Measurements from ENCODE around the gene ARL3. TPM values are rescaled to one million over a fixed set of nuclear protein-coding genes. Genes with fewer than 3 reads are reported as not detected.
A peak's percentile ranks its signal among the peaks of the same experiment; 100 is the strongest.

The ARL3 gene
- total RNA-seq, 1 donor from 2014 or later: 20.3 TPM

- Mint-ChIP-seq H3K27ac (ENCODE audit: unreplicated experiment) (peak overlapping the region; percentile 83), H3K4me3 (ENCODE audit: unreplicated experiment) (peak overlapping the region; percentile 99)
- no peak for TF ChIP-seq CTCF (IDR thresholded peaks at IDR 0.05; ENCODE audit: partially characterized antibody, unreplicated experiment)
Observed at GRCh38 chr10:102648269-102648888, 65.8 kb downstream of the ARL3 start.

GRCh38 chr10:102647443-102648268, 66.5 kb downstream of the ARL3 start:
- peak overlapping the region; percentile 99 for H3K4me3 Mint-ChIP-seq (ENCODE audit: unreplicated experiment)
- H3K27me3 Mint-ChIP-seq (ENCODE audit: unreplicated experiment): peaks cover 26% of the 10 kb centered on the region
- H3K36me3 Mint-ChIP-seq (ENCODE audit: unreplicated experiment): no peaks in the 10 kb centered on the region
- no peak for TF ChIP-seq CTCF (IDR thresholded peaks at IDR 0.05; ENCODE audit: partially characterized antibody, unreplicated experiment)
- no peak for DNase-seq
- H3K4me1 Mint-ChIP-seq (ENCODE audit: low read depth, unreplicated experiment): peaks cover 27% of the 10 kb centered on the region
- H3K27ac Mint-ChIP-seq (ENCODE audit: unreplicated experiment): peak overlapping the region; percentile 99
- peaks cover 27% of the 10 kb centered on the region for H3K9me3 Mint-ChIP-seq (ENCODE audit: unreplicated experiment)

More at GRCh38 chr10:102648269-102648888, 65.8 kb downstream of the ARL3 start:
- DNase-seq: no peak
- H3K36me3 Mint-ChIP-seq (ENCODE audit: unreplicated experiment): no peaks in the 10 kb centered on the region
- H3K4me1 Mint-ChIP-seq (ENCODE audit: low read depth, unreplicated experiment): peaks cover 31% of the 10 kb centered on the region
- H3K27me3 Mint-ChIP-seq (ENCODE audit: unreplicated experiment): peaks cover 25% of the 10 kb centered on the region
- peaks cover 23% of the 10 kb centered on the region for H3K9me3 Mint-ChIP-seq (ENCODE audit: unreplicated experiment)

GRCh38 chr10:102646610-102647442, 67.4 kb downstream of the ARL3 start:
- Mint-ChIP-seq H3K27ac (ENCODE audit: unreplicated experiment) (peak overlapping the region; percentile 99), H3K4me3 (ENCODE audit: unreplicated experiment) (peak overlapping the region; percentile 99), H3K4me1 (ENCODE audit: low read depth, unreplicated experiment) (peaks cover 25% of the 10 kb centered on the region), H3K9me3 (ENCODE audit: unreplicated experiment) (peaks cover 28% of the 10 kb centered on the region), H3K27me3 (ENCODE audit: unreplicated experiment) (peaks cover 28% of the 10 kb centered on the region), H3K36me3 (ENCODE audit: unreplicated experiment) (no peaks in the 10 kb centered on the region)
- peak; percentile 52 for DNase-seq
- no peak for TF ChIP-seq CTCF (IDR thresholded peaks at IDR 0.05; ENCODE audit: partially characterized antibody, unreplicated experiment)

GRCh38 chr10:102645741-102646609, 68.2 kb downstream of the ARL3 start:
- no peak for TF ChIP-seq CTCF (IDR thresholded peaks at IDR 0.05; ENCODE audit: partially characterized antibody, unreplicated experiment)
- peaks cover 29% of the 10 kb centered on the region for H3K4me1 Mint-ChIP-seq (ENCODE audit: low read depth, unreplicated experiment)
- peak; percentile 76 for DNase-seq

More at GRCh38 chr10:102645741-102646609, 68.2 kb downstream of the ARL3 start:
- Mint-ChIP-seq H3K9me3 (ENCODE audit: unreplicated experiment) (peaks cover 31% of the 10 kb centered on the region), H3K4me3 (ENCODE audit: unreplicated experiment) (peak overlapping the region; percentile 99), H3K27me3 (ENCODE audit: unreplicated experiment) (peaks cover 31% of the 10 kb centered on the region), H3K36me3 (ENCODE audit: unreplicated experiment) (no peaks in the 10 kb centered on the region), H3K27ac (ENCODE audit: unreplicated experiment) (peak overlapping the region; percentile 99)
